Ascending aorta (tissue), 2 donors: ENCODE measurements around the gene ADCY7. TPM values are rescaled to one million over a fixed set of nuclear protein-coding genes. Genes with fewer than 3 reads are reported as not detected.

Source experiments
- DNase-seq, 2 donors: peaks; one replicate each; pipeline ENCODE4 v3.0.0-alpha.2; 2019; ENCODE audit warnings: low spot score in 2 of 2
- H3K27ac ChIP-seq, 2 donors: fragments of 200-600 bp; sonication (generic); one replicate each; pipeline ENCODE4 v1.5.1; 2016 to 2017; ENCODE audit warnings: mild to moderate bottlenecking in 1 of 2
- H3K27me3 ChIP-seq: fragments of 200-600 bp; sonication (generic); one replicate; pipeline ENCODE4 v1.5.1; 2017
- H3K36me3 ChIP-seq, 2 donors: fragments of 200-600 bp; sonication (generic); one replicate each; pipeline ENCODE4 v1.5.1; 2016
- H3K4me1 ChIP-seq, 2 donors: fragments of 200-600 bp; sonication (generic); one replicate each; pipeline ENCODE4 v1.5.1; 2016 to 2017; ENCODE audit warnings: mild to moderate bottlenecking in 1 of 2
- H3K4me3 ChIP-seq, 2 donors: fragments of 200-600 bp; sonication (generic); one replicate each; pipeline ENCODE4 v1.5.1; 2016 to 2017; ENCODE audit warnings: mild to moderate bottlenecking in 1 of 2
- H3K9me3 ChIP-seq, 2 donors: fragments of 200-600 bp; sonication (generic); one replicate each; pipeline ENCODE4 v1.5.1; 2016
- intact Hi-C: fragments of 100-400 bp; cut with DNase I; formaldehyde crosslinking; loops from one replicate; pipeline ENCODE4 v1.15.1; 2023
- total RNA-seq: library from RNA; depleted of rRNA; stranded (reverse); fragments of >200 nt; gene quantifications from one replicate; pipeline ENCODE4 v1.1.0, GENCODE V29; 2016
- TF ChIP-seq, protein P1 (sequence below), 3 experiments: fragments of 200-600 bp in 2 of 3; fragments of 450-650 bp in 1 of 3; sonication (generic) in 2 of 3; IDR thresholded peaks; one replicate each; pipeline ENCODE4 v1.5.1; 2016 to 2019; ENCODE audit warnings: antibody characterized with exemption in 3 of 3, mild to moderate bottlenecking in 1 of 3, moderate library complexity in 1 of 3

ADCY7 gene
- total RNA-seq, 1 donor from 2014 or later = 8.2 TPM

DNA sequence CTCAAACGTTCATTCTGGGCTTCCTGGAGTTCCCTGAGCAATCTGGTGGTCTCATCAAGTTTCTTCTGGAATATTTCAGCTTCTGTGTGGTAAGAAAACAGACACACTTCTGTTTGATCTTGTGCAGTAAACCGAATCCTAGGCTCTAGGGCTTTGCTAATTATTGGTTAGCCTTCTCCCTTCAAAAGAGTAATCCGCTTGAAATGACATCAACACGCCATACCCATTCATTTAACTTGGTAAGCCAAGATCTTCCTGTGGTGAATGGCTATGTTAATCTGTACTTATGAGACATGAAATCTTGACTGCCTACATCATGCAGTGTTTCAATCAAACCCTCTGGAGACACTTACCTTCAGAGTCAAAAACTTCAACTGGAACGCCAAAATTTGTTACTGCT, 54.0 kb downstream of the ADCY7 start:
- no peak for DNase-seq
- Histone ChIP-seq H3K36me3 (peaks cover 47 to 83% of the 10 kb centered on the region in 2 donors), H3K27me3 (no peaks in the 10 kb centered on the region), H3K4me1 (no peaks in the 10 kb centered on the region), H3K4me3 (no peak overlapping the region), H3K27ac (no peak overlapping the region), H3K9me3 (no peaks in the 10 kb centered on the region)
- TF ChIP-seq, protein P1, sequence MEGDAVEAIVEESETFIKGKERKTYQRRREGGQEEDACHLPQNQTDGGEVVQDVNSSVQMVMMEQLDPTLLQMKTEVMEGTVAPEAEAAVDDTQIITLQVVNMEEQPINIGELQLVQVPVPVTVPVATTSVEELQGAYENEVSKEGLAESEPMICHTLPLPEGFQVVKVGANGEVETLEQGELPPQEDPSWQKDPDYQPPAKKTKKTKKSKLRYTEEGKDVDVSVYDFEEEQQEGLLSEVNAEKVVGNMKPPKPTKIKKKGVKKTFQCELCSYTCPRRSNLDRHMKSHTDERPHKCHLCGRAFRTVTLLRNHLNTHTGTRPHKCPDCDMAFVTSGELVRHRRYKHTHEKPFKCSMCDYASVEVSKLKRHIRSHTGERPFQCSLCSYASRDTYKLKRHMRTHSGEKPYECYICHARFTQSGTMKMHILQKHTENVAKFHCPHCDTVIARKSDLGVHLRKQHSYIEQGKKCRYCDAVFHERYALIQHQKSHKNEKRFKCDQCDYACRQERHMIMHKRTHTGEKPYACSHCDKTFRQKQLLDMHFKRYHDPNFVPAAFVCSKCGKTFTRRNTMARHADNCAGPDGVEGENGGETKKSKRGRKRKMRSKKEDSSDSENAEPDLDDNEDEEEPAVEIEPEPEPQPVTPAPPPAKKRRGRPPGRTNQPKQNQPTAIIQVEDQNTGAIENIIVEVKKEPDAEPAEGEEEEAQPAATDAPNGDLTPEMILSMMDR (IDR thresholded peaks at IDR 0.05) = no peak
- intact Hi-C loops = no loop called here

DNA sequence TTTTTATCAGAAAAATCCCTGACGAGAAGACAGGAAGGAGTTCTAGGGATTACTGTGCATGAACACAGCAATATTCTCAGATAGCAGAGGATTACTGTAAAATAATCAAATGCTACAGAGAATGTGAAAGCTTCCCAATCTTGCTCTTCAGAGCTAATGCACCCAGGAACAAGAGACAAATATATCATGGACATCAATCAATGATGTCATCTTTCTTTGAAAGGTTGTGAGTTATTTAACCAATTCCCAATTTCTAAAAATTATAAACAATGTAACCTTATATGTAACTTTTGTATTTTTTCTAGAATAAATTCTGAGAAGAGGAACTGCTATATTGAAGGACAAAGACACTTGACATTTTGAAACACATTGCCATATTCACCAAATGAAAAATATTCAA, 56.0 kb downstream of the ADCY7 start:
- intact Hi-C loops = no loop called here
- no peak overlapping the region for H3K4me3 ChIP-seq
- H3K4me1 ChIP-seq = no peaks in the 10 kb centered on the region
- H3K9me3 ChIP-seq = no peaks in the 10 kb centered on the region
- H3K27me3 ChIP-seq = no peaks in the 10 kb centered on the region
- H3K36me3 ChIP-seq = peaks cover 33 to 71% of the 10 kb centered on the region in 2 donors
- DNase-seq = no peak
- TF ChIP-seq, protein P1 (IDR thresholded peaks at IDR 0.05) = no peak
- H3K27ac ChIP-seq = no peak overlapping the region

DNA sequence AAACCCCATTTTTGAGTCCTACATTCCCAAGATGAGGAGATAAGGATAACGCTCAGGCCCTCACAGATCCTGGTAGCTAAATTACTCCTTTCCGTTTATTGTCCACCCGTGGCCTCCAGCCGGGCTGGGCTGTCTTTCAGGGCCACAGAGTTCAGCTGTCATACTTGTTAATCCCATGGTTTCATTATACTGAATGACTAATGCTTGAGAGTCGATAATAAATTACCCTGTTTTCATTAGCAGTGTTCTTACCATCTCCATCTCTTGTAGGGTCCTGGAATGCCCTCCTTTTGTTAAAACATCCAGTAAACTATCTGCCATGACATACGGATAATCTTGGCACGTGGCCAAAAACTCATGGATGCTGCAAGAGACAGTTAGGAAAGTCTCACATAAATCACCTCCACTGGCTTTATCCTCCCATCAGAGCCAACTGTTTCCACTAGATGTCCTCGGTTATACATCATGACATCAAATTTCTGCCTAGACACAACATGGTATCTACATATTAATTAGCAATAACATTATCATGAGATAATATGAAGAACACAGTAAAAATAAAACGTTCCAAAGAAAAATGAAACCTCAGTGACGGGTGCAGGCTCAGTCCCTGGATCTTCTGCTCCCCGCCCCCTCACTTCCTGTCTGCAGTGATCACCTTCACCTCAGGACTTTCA, 57.1 kb downstream of the ADCY7 start:
- Histone ChIP-seq H3K4me3 (no peak overlapping the region), H3K4me1 (no peaks in the 10 kb centered on the region), H3K27me3 (no peaks in the 10 kb centered on the region), H3K9me3 (no peaks in the 10 kb centered on the region), H3K27ac (no peak overlapping the region), H3K36me3 (peaks cover 25 to 59% of the 10 kb centered on the region in 2 donors)
- DNase-seq = peak in 1 of 2 donors; percentile 72
- TF ChIP-seq, protein P1 (IDR thresholded peaks at IDR 0.05) = no peak
- intact Hi-C loops = no loop called here

DNA sequence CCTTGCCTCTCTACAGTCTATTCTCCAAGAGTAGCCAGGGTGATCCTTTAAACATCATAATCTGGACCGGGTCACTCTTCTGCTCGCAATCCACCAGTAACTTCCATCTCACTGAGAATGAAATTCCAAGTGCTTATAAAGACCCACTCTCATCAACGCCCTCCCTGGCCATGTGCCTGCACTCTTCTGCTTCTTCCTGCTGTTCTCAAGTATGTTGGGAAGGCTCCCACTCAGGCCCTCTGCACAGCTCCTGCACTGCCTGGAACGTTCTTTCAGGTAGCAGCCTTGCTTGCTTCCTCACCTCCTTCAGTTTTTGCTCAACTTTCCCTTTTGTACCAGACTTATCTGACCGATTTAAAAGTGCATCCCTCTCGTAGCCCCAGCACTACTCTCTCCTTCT, 58.0 kb downstream of the ADCY7 start:
- Histone ChIP-seq H3K27ac (no peak overlapping the region), H3K36me3 (peaks cover 21 to 50% of the 10 kb centered on the region in 2 donors)
- TF ChIP-seq, protein P1 (IDR thresholded peaks at IDR 0.05) = no peak

DNA sequence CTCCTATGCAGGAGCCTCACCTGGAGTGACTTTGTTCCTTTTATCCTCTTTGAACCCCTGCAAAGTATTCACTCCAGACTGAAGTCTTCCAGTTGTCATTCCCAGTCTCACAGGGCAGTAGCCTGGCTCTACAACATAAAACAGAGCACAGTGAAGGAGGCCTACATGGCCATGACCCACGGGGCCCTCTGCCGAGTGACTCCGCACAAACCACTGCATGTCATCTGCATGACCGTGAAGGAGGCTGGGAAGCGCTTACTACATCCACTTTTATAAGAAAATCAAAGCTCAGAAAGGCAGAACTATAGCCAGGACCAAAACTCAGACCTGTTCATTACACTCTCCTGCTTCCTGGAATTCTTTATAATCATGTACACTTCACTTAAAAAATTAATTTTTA, 59.9 kb downstream of the ADCY7 start:
- Histone ChIP-seq H3K36me3 (peaks cover 15 to 31% of the 10 kb centered on the region in 2 donors), H3K27ac (no peak overlapping the region), H3K9me3 (no peaks in the 10 kb centered on the region), H3K4me1 (peaks cover 0 to 7% of the 10 kb centered on the region in 2 donors), H3K4me3 (no peak overlapping the region), H3K27me3 (no peaks in the 10 kb centered on the region)
- DNase-seq = no peak
- intact Hi-C loops = loop anchor here (5.0 kb wide), 2 partner anchors 41 to 341 kb away; partner anchors contain the start of gene BRD7
- TF ChIP-seq, protein P1 (IDR thresholded peaks at IDR 0.05) = no peak

More for the DNA sequence above, 58.0 kb downstream of the ADCY7 start:
- H3K27me3 ChIP-seq = no peaks in the 10 kb centered on the region
- H3K4me1 ChIP-seq = peaks cover 0 to under 1% of the 10 kb centered on the region in 2 donors
- H3K9me3 ChIP-seq = no peaks in the 10 kb centered on the region
- intact Hi-C loops = no loop called here
- no peak overlapping the region for H3K4me3 ChIP-seq
- no peak for DNase-seq
